K562 (cell line): ENCODE results near the gene NTRK1. TPM values are rescaled to one million over a fixed set of nuclear protein-coding genes. Genes with fewer than 3 reads are reported as not detected.

Experiments used
- EP300 ChIP-seq: IDR thresholded peaks from 2 replicates; pipeline ENCODE4 v1.6.1; 2012; ENCODE audit warnings: low read length, improper control_type of control experiment
- FOXJ3 ChIP-seq: sonication (generic); formaldehyde crosslinking; IDR thresholded peaks from 2 replicates; pipeline ENCODE4 v1.4.0; 2020; ENCODE audit warnings: mild to moderate bottlenecking, missing genetic modification reagents
- GABPA ChIP-seq: fragments of 200-800 bp; sonication (Bioruptor generic); conservative IDR thresholded peaks from 2 replicates; pipeline ENCODE4 v1.6.1; 2016; ENCODE audit warnings: low read depth, missing genetic modification characterization, missing compliant biosample characterization
- HNRNPL ChIP-seq: fragments of 200-400 bp; formaldehyde crosslinking; IDR thresholded peaks from 2 replicates; pipeline ENCODE4 v1.6.1; 2017; ENCODE audit warnings: low read depth, mild to moderate bottlenecking, low read length
- RBM34 ChIP-seq: fragments of 200-400 bp; formaldehyde crosslinking; IDR thresholded peaks from 2 replicates; pipeline ENCODE4 v1.6.1; 2018; ENCODE audit warnings: low read length, borderline replicate concordance; ENCODE audit not compliant: insufficient read depth
- SMARCB1 ChIP-seq: IDR thresholded peaks from 2 replicates; pipeline ENCODE4 v1.6.1; 2011; ENCODE audit warnings: improper control_type of control experiment, low read depth; ENCODE audit not compliant: insufficient read length
- SRSF9 ChIP-seq: fragments of 200-400 bp; formaldehyde crosslinking; IDR thresholded peaks from 2 replicates; pipeline ENCODE4 v1.6.1; 2017; ENCODE audit warnings: low read depth, low read length, borderline replicate concordance
- TAF15 ChIP-seq: fragments of 200-400 bp; formaldehyde crosslinking; IDR thresholded peaks from 2 replicates; pipeline ENCODE4 v1.6.1; 2017; ENCODE audit warnings: mild to moderate bottlenecking, low read depth, low read length, moderate library complexity
- TCF3 ChIP-seq: sonication (generic); formaldehyde crosslinking; IDR thresholded peaks from 2 replicates; pipeline ENCODE4 v1.4.0; 2020; ENCODE audit warnings: mild to moderate bottlenecking, missing genetic modification reagents
- ZBTB7A ChIP-seq: IDR thresholded peaks from 2 replicates; pipeline ENCODE4 v1.6.1; 2011; ENCODE audit warnings: low read depth, mild to moderate bottlenecking, low read length, moderate library complexity, borderline replicate concordance; ENCODE audit not compliant: control insufficient read depth
- ZFPM2 ChIP-seq: fragments of 250-450 bp; sonication (Bioruptor Pico); IDR thresholded peaks from 2 replicates; pipeline ENCODE4 v1.5.1; 2022; ENCODE audit warnings: mild to moderate bottlenecking
- ZNF121 ChIP-seq: sonication (generic); formaldehyde crosslinking; conservative IDR thresholded peaks from 2 replicates; pipeline ENCODE4 v1.8.0; 2022; ENCODE audit warnings: missing genetic modification reagents
- ZNF584 ChIP-seq: fragments of 200-800 bp; sonication (Bioruptor generic); IDR thresholded peaks from 2 replicates; pipeline ENCODE4 v1.6.1; 2016; ENCODE audit warnings: low read depth, mild to moderate bottlenecking, missing genetic modification characterization, missing compliant biosample characterization
- ZNF79 ChIP-seq: fragments of 250-450 bp; sonication (Bioruptor Pico); IDR thresholded peaks from 2 replicates; pipeline ENCODE4 v1.4.0; 2020; ENCODE audit warnings: low read depth, mild to moderate bottlenecking, moderate library complexity
- polyA plus RNA-seq, 8 experiments: library from polyadenylated mRNA; depleted of rRNA in 4 of 8; stranded (reverse) in 5 of 8; unstranded in 3 of 8; fragments of >200 nt; fragmentation: Nextera tagmentation in 2 of 8; fragmentation: Illumina TruSeq in 1 of 8; extraction: Ambion mirVana in 2 of 8; extraction: Trizol in 1 of 8; gene quantifications; 2 replicates each; pipeline versions ENCODE4 v1.2.1 to v1.2.3, GENCODE V29; 2011 to 2014; ENCODE audit warnings: inconsistent platforms in 1 of 8, missing spikeins in 1 of 8
- total RNA-seq, 7 experiments: library from RNA; depleted of rRNA in 6 of 7; stranded (reverse); fragments of >200 nt in 6 of 7; fragmentation: Illumina TruSeq in 2 of 7; extraction: Trizol in 2 of 7; gene quantifications; 2 replicates each; pipeline versions ENCODE4 v1.2.1 to v1.2.3, GENCODE V29; 2011 to 2021; ENCODE audit warnings: low replicate concordance in 1 of 7
- TF ChIP-seq, protein P1 (sequence below), 3 experiments: fragments of 200-800 bp in 1 of 3; sonication (Bioruptor generic) in 1 of 3; sonication (generic) in 1 of 3; formaldehyde crosslinking in 1 of 3; IDR thresholded peaks; 2 replicates each; pipeline versions ENCODE4 v1.6.1 to v1.8.0; 2016 to 2022; ENCODE audit warnings: mild to moderate bottlenecking in 2 of 3, missing compliant biosample characterization in 2 of 3, missing genetic modification characterization in 2 of 3, missing genetic modification reagents in 1 of 3
- TF ChIP-seq, protein P2 (sequence below), 2 experiments: IDR thresholded peaks; 2 replicates each; pipeline ENCODE4 v1.6.1; 2011; ENCODE audit warnings: borderline replicate concordance in 1 of 2, control low read depth in 1 of 2, low read depth in 1 of 2, low read length in 1 of 2, mild to moderate bottlenecking in 1 of 2, mixed read lengths in 1 of 2, moderate library complexity in 1 of 2; ENCODE audit not compliant: insufficient read depth in 1 of 2, insufficient read length in 1 of 2, poor library complexity in 1 of 2, severe bottlenecking in 1 of 2; ENCODE audit errors: extremely low read depth in 1 of 2
- TF ChIP-seq, protein P3 (sequence below): fragments of 150-350 bp; IDR thresholded peaks from 2 replicates; pipeline ENCODE4 v1.6.1; 2014; ENCODE audit warnings: low read depth, mild to moderate bottlenecking, low read length, borderline replicate concordance
- TF ChIP-seq, protein P4 (sequence below): fragments of 250-450 bp; sonication (Bioruptor Pico); IDR thresholded peaks from 2 replicates; pipeline ENCODE4 v1.9.0; 2021; ENCODE audit warnings: mild to moderate bottlenecking, inconsistent platforms

Gene NTRK1
- total and polyA plus RNA-seq, 9 of the 15 experiments (the other 6 are each of a cell fraction or from before 2014, with no cell fraction given) = 0.46 to 30.0 (median 7.9) TPM

DNA sequence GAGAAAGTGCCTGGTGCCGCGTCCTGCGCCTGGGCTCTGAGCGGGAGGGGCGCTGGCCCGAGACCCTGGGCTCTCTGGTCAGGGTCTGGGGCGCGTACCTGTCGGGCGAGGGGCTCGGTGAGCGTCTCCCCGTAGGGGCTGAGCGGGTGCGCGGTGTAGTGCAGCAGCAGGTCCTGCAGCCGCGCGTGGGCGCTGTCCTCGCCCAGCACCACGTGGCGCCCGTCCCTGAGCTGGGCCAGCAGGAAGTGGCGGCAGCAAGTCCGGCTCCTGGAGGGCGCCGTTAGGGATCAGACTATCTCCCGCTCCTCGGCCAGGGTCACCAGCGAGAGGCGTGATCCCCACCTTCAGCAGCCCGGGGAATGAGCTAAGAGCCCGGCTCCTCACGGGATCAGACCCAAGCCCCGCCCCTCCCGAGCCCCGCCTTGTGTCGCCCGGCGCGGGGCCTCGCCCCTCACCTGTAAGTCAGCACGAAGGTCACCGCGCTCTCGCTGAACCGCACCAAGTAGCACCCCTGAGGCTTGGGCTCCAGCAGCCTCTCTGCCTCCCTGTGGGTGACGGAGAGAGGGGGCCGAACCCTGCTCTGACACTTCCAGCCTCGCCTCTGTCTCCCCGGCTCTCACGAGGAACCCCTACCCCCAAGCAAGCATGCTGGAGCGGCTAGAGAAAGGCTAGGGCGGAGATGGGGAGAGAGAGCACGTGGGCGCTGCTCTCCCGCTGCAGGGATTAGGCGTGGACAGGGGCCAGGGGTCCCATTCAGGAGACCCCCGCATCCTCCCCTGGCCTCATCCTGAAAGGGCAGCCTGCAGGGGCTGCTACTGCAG lies 46.7 kb upstream of the NTRK1 start (continued):
- TF ChIP-seq, protein P1, sequence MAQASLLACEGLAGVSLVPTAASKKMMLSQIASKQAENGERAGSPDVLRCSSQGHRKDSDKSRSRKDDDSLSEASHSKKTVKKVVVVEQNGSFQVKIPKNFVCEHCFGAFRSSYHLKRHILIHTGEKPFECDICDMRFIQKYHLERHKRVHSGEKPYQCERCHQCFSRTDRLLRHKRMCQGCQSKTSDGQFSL (CRISPR knock-in tag; IDR thresholded peaks at IDR 0.05) = no peak
- TF ChIP-seq, protein P1 (tag; IDR thresholded peaks at IDR 0.05) = no peak
- TF ChIP-seq TAF15 (no peak), EP300 (no peak), HNRNPL (peak; percentile 81; the same call in 1 of the 2 replicates), SRSF9 (no peak), ZFPM2 (CRISPR knock-in tag) (no peak), SMARCB1 (no peak), TCF3 (0 out of 2 replicates have a peak, but pooled peaks have one; percentile 28), RBM34 (no peak), ZBTB7A (peak; percentile 73), ZNF79 (CRISPR knock-in tag) (no peak), ZNF121 (CRISPR knock-in tag) (no peak), GABPA (peak; percentile 78), ZNF584 (CRISPR knock-in tag) (no peak), FOXJ3 (CRISPR knock-in tag) (no peak)
- TF ChIP-seq, protein P2, sequence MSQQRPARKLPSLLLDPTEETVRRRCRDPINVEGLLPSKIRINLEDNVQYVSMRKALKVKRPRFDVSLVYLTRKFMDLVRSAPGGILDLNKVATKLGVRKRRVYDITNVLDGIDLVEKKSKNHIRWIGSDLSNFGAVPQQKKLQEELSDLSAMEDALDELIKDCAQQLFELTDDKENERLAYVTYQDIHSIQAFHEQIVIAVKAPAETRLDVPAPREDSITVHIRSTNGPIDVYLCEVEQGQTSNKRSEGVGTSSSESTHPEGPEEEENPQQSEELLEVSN (IDR thresholded peaks at IDR 0.05; ENCODE audit: borderline replicate concordance in 1 of 2, extremely low read depth in 1 of 2, insufficient read depth in 1 of 2, insufficient read length in 1 of 2, low read depth in 1 of 2, low read length in 1 of 2, poor library complexity in 1 of 2, severe bottlenecking in 1 of 2) = peak; percentile 98 to 99
- TF ChIP-seq, protein P3, sequence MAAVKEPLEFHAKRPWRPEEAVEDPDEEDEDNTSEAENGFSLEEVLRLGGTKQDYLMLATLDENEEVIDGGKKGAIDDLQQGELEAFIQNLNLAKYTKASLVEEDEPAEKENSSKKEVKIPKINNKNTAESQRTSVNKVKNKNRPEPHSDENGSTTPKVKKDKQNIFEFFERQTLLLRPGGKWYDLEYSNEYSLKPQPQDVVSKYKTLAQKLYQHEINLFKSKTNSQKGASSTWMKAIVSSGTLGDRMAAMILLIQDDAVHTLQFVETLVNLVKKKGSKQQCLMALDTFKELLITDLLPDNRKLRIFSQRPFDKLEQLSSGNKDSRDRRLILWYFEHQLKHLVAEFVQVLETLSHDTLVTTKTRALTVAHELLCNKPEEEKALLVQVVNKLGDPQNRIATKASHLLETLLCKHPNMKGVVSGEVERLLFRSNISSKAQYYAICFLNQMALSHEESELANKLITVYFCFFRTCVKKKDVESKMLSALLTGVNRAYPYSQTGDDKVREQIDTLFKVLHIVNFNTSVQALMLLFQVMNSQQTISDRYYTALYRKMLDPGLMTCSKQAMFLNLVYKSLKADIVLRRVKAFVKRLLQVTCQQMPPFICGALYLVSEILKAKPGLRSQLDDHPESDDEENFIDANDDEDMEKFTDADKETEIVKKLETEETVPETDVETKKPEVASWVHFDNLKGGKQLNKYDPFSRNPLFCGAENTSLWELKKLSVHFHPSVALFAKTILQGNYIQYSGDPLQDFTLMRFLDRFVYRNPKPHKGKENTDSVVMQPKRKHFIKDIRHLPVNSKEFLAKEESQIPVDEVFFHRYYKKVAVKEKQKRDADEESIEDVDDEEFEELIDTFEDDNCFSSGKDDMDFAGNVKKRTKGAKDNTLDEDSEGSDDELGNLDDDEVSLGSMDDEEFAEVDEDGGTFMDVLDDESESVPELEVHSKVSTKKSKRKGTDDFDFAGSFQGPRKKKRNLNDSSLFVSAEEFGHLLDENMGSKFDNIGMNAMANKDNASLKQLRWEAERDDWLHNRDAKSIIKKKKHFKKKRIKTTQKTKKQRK = no peak
- TF ChIP-seq, protein P4, sequence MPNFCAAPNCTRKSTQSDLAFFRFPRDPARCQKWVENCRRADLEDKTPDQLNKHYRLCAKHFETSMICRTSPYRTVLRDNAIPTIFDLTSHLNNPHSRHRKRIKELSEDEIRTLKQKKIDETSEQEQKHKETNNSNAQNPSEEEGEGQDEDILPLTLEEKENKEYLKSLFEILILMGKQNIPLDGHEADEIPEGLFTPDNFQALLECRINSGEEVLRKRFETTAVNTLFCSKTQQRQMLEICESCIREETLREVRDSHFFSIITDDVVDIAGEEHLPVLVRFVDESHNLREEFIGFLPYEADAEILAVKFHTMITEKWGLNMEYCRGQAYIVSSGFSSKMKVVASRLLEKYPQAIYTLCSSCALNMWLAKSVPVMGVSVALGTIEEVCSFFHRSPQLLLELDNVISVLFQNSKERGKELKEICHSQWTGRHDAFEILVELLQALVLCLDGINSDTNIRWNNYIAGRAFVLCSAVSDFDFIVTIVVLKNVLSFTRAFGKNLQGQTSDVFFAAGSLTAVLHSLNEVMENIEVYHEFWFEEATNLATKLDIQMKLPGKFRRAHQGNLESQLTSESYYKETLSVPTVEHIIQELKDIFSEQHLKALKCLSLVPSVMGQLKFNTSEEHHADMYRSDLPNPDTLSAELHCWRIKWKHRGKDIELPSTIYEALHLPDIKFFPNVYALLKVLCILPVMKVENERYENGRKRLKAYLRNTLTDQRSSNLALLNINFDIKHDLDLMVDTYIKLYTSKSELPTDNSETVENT (CRISPR knock-in tag) = 0 out of 2 replicates have a peak, but pooled peaks have one; percentile 12
